ENCODE measurements around the gene TLR9. TPM values are rescaled to one million over a fixed set of nuclear protein-coding genes. Genes with fewer than 3 reads are reported as not detected.
A peak's percentile ranks its signal among the peaks of the same experiment; 100 is the strongest.

TLR9 gene
- total and polyA plus RNA-seq, 11 donors = 0.04 to 0.65 (median 0.22) TPM; not detected in 1

- no peak for TF ChIP-seq POLR2A (IDR thresholded peaks at IDR 0.05)
- TF ChIP-seq CTCF (IDR thresholded peaks at IDR 0.05) = no peak
- Histone ChIP-seq H3K4me3 (peak overlapping the region in 1 of 12 donors; percentile 76), H3K27ac (peak overlapping the region in 5 of 12 donors; percentile 24 to 98 (median 85)), H3K9me3 (no peaks in the 10 kb centered on the region), H3K4me1 (peaks cover 0 to 80% (median 18%) of the 10 kb centered on the region in 12 donors), H3K36me3 (peaks cover 0 to 14% (median 5%) of the 10 kb centered on the region in 9 donors), H3K27me3 (no peaks in the 10 kb centered on the region)
- ATAC-seq (peak in 2 of 4 donors; percentile 33 to 41), DNase-seq (peak in 1 of 5 donors; percentile 41)
- intact Hi-C loops (cut with DNase I) = no loop called here
- WGBS, 4 donors = 81 to 88% (median 83%) methylated on average over 9 of the region's 9 CpGs
These were observed 18.6 kb upstream of the TLR9 start for GRCh38 chr3:52243791-52244628.

DNA sequence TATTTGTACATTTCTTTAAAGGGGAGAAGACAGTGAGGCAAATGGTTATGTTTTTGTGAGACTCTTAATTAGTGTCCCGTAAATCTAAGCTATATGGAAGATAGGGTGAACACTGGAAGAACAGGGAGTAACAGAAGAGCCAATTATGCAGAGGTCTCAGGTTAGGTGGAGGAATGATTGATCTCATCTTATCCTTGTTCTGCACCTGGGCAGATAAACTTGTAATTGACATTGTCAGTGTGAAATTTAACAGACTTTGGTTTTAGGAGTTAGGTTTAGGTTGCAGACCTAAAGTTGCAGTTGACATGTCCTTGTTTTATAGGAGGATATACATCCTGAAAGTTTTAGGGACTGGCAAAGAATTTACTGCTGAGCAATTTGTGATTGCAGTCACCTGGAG, 16.6 kb upstream of the TLR9 start:
- WGBS, 4 donors = 90 to 98% (median 95%) methylated on average over 1 of the region's 1 CpG

GRCh38 chr3:52240886-52241370, 15.5 kb upstream of the TLR9 start:
- DNase-seq (no peak), ATAC-seq (no peak)
- H3K4me1 ChIP-seq = peaks cover 10 to 75% (median 39%) of the 10 kb centered on the region in 12 donors
- TF ChIP-seq POLR2A (IDR thresholded peaks at IDR 0.05) = no peak
- no peak for TF ChIP-seq CTCF (IDR thresholded peaks at IDR 0.05)
- H3K27ac ChIP-seq = peak overlapping the region in 4 of 12 donors; percentile 89 to 96 (median 91)
- no peaks in the 10 kb centered on the region for H3K27me3 ChIP-seq
- 91 to 94% (median 93%) methylated on average over 4 of the region's 4 CpGs for WGBS, 4 donors
- intact Hi-C loops (cut with DNase I) = no loop called here
- H3K9me3 ChIP-seq = no peaks in the 10 kb centered on the region
- no peak overlapping the region for H3K4me3 ChIP-seq
- H3K36me3 ChIP-seq = no peaks in the 10 kb centered on the region

More for the DNA sequence above, 16.6 kb upstream of the TLR9 start:
- peaks cover 10 to 75% (median 34%) of the 10 kb centered on the region in 12 donors for H3K4me1 ChIP-seq
- H3K27me3 ChIP-seq = no peaks in the 10 kb centered on the region
- H3K9me3 ChIP-seq = no peaks in the 10 kb centered on the region
- no peak for DNase-seq
- no peak for ATAC-seq
- intact Hi-C loops (cut with DNase I) = no loop called here
- no peak for TF ChIP-seq CTCF (IDR thresholded peaks at IDR 0.05)
- TF ChIP-seq POLR2A (IDR thresholded peaks at IDR 0.05) = no peak
- H3K27ac ChIP-seq = no peak overlapping the region
- no peaks in the 10 kb centered on the region for H3K36me3 ChIP-seq
- no peak overlapping the region for H3K4me3 ChIP-seq
